Fibroblast of mammary gland (primary cell): ENCODE measurements around the gene FAM229B.

Experiments used
- DNase-seq: peaks from one replicate; pipeline ENCODE4 v3.0.0-alpha.2; 2010; ENCODE audit warnings: low read depth
- H3K4me3 ChIP-seq: 2 replicates; pipeline ENCODE4 v1.5.1; 2011; ENCODE audit warnings: low read depth, mild to moderate bottlenecking, low read length, moderate library complexity; ENCODE audit not compliant: control insufficient read depth
- CTCF ChIP-seq: conservative IDR thresholded peaks from 2 replicates; pipeline ENCODE4 v1.5.1; 2011; ENCODE audit warnings: low read depth, low read length, inconsistent platforms; ENCODE audit not compliant: control insufficient read depth, insufficient read depth

The FAM229B gene

GRCh38 chr6:112062966-112063365, 24.4 kb upstream of the FAM229B start:
- TF ChIP-seq CTCF = no peak
- no peak for DNase-seq
- no peak overlapping the region for H3K4me3 ChIP-seq

- H3K4me3 ChIP-seq = no peak overlapping the region
- no peak for TF ChIP-seq CTCF
- no peak for DNase-seq
Observed at GRCh38 chr6:112065426-112065986, 21.9 kb upstream of the FAM229B start.

DNA sequence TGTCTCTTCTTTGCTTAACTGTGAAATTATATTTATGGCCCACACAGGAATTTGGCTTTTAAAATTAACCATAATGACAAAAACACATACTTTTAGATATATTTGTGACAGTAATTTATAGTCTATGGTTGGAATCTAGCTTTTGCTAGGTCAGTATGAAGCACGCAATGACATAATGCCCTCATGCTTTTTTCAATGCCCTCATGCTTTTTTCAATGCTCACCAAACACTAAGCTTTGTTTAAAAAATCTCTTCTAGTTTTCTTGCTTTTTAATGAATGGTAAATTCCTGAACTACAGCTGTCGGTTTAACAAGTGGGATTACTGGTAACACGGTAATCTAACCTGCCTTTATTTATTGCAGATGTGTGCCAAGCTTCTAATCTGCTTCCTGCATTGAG, 20.8 kb upstream of the FAM229B start:
- H3K4me3 ChIP-seq = no peak overlapping the region
- no peak for TF ChIP-seq CTCF
- no peak for DNase-seq

DNA sequence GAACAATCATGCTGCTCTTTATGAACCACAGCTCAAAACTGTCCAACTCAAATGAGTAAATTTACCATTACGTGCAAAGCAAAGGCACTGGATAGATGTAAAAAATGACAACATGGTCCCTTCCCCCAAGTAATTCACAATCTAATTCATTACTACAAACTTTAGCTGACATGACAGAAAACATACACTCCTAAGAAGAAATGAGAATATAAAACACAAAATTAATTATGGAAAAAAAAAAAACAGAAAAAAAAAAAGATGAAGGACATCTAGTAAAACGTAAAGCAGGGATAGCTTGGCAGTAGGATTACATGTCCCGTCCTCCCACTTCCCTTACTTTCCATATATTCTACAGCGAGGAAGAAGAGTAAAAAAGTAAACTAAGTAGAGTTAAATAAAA, 5.8 kb upstream of the FAM229B start:
- H3K4me3 ChIP-seq = no peak overlapping the region
- no peak for TF ChIP-seq CTCF
- DNase-seq = no peak

DNA sequence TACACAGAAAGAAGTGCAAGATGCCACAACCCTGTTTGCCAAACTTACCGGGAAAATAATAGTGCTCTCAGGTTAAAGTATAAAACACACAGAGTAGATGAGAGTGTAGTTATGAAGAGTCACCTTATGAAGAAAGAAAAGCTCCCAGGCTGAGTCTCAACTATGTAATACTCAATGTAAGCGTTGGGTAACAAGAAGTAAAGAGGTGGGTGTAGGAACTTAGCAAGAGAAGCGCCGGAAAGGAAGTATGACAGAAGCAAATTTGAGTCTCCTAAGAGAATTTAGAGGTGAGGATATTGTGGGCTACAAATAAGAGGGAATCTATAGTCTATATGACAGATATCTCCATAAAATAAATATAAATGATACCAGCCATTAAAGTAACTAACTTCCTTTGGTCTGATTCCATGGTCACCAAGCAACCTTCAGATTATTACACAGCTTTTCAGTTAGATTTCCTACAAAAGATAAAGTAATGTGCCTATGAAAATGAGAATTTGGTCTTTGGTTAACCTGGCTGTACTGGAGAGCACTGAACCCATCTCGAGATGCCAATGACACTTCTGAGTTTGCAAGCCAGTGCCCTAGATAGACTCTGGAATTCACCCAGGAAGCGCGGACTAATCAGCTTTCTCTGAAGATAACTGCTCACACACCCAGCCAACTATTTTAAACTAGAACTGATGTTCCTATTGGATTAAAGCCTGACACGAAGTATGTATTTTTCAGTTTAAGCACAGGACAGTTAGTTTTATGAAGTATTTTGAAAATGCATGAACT, 1.9 kb upstream of the FAM229B start:
- no peak for TF ChIP-seq CTCF
- DNase-seq = peak; percentile 21
- H3K4me3 ChIP-seq = no peak overlapping the region

- peak; percentile 67 for DNase-seq
- peak; percentile 44 for TF ChIP-seq CTCF
- H3K4me3 ChIP-seq = peak overlapping the region; percentile 86
Observed at GRCh38 chr6:112086744-112087135, 651 bp upstream of the FAM229B start.
